GM11168 (cell line): ENCODE data around the gene TLR9.

ENCODE experiments used
- in situ Hi-C: fragments of 300-500 bp; cut with MboI; formaldehyde crosslinking; loops from one replicate; pipeline ENCODE4 v1.12.0; 2022; ENCODE audit warnings: low sequenced_read_pairs; ENCODE audit not compliant: unreplicated experiment

TLR9 gene

DNA sequence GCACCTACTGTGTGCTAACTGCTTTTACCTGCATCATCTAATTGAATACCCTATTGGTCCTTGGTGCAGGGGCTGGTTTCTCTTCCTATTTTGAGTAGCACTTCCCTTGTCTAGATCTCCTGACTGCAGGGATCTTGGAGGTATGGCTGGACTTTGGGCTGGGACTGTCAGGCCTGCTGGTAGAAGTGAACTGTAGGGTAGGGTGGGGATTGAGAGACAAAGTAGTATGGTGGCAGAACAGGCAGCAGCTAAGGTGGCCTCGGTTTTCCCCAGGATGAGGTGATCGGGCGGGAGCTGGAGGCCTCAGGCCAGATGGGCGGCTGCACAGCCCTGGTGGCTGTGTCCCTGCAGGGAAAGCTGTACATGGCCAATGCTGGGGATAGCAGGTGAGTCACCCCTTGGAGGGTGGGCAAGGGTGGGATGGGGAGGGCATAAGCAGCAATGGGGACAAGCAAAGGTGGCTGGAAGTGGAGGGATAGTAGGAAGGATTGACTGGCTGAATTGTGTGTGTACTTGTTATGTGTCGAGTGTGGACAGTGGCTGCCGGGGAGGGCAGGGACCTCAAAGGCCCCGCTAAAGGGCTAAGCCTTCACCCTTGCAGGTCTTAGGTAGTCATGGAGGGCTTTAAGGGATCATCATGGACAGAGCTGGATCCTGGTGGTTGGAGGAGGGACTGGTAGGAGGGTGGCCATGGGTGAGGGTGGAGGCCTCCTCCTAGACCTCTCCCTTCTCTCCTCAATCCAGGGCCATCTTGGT, 22.1 kb upstream of the TLR9 start:
- in situ Hi-C loops: no loop called here

- in situ Hi-C loops: no loop called here
Measured at GRCh38 chr3:52246728-52247408, 21.4 kb upstream of the TLR9 start.

GRCh38 chr3:52246264-52246620, 20.8 kb upstream of the TLR9 start:
- in situ Hi-C loops: no loop called here

DNA sequence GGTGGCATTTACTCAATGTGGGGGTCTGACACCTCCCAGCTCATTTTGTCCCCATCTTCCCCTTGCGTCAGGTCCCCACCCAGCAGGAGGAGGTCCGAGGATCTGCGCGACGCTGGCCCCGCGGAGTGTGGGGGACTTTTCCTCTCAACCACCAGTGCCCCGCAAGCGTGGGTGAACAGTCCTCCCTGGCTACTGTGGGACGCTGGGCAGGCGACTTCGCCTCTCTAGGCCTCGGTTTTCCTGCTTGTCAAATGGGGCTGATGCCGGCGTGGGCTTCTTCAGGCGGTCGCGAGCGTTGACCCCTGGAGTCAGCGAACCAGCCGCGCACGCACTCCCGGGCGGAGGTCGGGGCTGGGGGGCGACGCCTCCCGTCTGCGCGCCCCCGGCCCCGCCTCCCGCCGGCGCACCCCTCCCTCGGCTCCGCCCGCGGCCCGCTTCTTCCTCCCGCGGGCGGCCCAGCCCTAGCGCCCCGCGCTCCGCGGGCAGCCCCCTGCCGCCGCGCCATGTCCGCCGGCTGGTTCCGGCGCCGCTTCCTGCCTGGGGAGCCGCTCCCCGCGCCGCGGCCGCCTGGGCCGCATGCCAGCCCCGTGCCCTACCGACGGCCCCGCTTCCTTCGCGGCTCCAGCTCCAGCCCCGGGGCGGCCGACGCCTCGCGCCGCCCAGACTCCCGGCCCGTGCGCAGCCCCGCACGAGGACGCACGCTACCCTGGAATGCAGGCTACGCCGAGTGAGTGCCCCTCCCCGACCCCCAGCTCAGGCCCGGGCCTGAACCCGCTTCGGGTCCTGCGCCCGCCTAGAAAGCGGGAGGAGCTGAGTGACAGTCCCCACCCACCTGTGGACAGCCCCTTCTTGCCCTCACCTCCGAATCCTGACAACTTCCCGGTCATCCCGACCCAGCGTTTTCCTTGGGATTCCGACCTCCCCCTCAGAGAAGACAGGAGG, 20.1 kb upstream of the TLR9 start, which contains the start of gene PPM1M:
PPM1M (plus strand) TSS at position 438 of the 942 bp plus-strand sequence; CDS start at position 504, 66 bp downstream.
- in situ Hi-C loops: no loop called here

- in situ Hi-C loops: no loop called here
Measured at GRCh38 chr3:52243791-52244628, 18.6 kb upstream of the TLR9 start.

DNA sequence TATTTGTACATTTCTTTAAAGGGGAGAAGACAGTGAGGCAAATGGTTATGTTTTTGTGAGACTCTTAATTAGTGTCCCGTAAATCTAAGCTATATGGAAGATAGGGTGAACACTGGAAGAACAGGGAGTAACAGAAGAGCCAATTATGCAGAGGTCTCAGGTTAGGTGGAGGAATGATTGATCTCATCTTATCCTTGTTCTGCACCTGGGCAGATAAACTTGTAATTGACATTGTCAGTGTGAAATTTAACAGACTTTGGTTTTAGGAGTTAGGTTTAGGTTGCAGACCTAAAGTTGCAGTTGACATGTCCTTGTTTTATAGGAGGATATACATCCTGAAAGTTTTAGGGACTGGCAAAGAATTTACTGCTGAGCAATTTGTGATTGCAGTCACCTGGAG, 16.6 kb upstream of the TLR9 start:
- in situ Hi-C loops: no loop called here

- in situ Hi-C loops: no loop called here
Measured at GRCh38 chr3:52240886-52241370, 15.5 kb upstream of the TLR9 start.

- in situ Hi-C loops: no loop called here
Measured at GRCh38 chr3:52240059-52240885, 14.8 kb upstream of the TLR9 start.

GRCh38 chr3:52238761-52239701, 13.6 kb upstream of the TLR9 start, which contains the start of gene TWF2:
Gene TWF2, minus strand, starts transcription at chr3:52239158. Its CDS starts 142 bp downstream, at chr3:52239016.
- in situ Hi-C loops: loop anchor here (10.0 kb wide), 1 partner anchor 106 kb away; no protein-coding TSS in a partner anchor

GRCh38 chr3:52238193-52238760, 12.8 kb upstream of the TLR9 start:
- in situ Hi-C loops: loop anchor here (10.0 kb wide), 1 partner anchor 107 kb away; no protein-coding TSS in a partner anchor

- in situ Hi-C loops: loop anchor here (10.0 kb wide), 1 partner anchor 107 kb away; no protein-coding TSS in a partner anchor
Measured at GRCh38 chr3:52237657-52238172, 12.3 kb upstream of the TLR9 start.

DNA sequence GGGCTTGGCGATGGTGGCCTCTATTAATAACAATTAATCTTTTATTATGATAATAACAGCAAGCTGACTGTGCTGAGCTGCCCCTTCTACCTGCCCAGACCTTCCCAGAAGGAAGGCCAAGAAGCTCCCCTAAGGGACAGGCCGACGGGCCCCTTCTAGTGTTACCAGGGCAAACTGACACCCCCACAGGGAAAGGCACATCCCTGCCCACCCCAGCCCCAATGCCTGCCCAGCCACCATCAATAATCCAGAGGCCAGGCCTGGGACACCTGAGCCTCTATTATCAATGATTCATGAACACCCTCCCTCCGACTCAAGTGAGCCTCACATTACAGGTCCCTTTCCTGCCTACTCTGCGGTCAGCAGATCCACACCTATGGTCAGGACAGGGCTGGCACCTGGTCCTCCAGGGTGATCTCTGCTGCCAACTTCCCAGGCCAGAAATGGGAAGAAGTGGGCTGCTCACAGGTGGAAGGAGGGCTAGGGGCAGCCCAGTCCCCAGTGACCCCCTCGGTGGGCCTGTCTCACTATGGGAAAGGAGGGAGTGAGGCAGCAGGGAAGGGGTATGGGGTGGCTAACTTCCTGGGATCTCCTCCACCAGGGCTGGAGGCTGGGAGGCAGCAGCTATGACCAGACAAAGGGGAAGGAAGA, 11.7 kb upstream of the TLR9 start:
- in situ Hi-C loops: loop anchor here (10.0 kb wide), 1 partner anchor 108 kb away; no protein-coding TSS in a partner anchor

DNA sequence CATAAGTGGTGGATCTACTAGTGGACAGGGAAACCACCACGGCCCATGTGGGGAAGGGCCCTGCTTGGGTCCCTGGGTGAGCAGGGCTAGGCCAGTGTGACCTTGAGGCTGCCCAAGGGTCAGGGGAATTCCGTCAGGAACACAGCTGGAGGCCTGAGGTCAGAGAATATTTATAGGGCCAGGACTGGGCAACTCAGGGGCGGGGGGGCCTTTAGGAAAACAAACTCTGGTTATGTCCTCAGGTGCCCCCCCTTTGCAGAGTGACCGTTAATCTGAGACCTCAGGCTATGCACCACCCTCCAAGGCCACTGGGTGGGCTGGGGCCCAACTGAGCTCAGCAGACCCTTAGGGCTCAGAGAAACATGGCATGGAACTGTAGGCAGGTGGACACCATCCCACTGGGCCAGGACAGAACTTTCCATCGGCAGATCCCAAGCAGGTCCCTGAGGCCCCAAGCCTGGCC, 11.0 kb upstream of the TLR9 start:
- in situ Hi-C loops: loop anchor here (10.0 kb wide), 1 partner anchor 108 kb away; no protein-coding TSS in a partner anchor

DNA sequence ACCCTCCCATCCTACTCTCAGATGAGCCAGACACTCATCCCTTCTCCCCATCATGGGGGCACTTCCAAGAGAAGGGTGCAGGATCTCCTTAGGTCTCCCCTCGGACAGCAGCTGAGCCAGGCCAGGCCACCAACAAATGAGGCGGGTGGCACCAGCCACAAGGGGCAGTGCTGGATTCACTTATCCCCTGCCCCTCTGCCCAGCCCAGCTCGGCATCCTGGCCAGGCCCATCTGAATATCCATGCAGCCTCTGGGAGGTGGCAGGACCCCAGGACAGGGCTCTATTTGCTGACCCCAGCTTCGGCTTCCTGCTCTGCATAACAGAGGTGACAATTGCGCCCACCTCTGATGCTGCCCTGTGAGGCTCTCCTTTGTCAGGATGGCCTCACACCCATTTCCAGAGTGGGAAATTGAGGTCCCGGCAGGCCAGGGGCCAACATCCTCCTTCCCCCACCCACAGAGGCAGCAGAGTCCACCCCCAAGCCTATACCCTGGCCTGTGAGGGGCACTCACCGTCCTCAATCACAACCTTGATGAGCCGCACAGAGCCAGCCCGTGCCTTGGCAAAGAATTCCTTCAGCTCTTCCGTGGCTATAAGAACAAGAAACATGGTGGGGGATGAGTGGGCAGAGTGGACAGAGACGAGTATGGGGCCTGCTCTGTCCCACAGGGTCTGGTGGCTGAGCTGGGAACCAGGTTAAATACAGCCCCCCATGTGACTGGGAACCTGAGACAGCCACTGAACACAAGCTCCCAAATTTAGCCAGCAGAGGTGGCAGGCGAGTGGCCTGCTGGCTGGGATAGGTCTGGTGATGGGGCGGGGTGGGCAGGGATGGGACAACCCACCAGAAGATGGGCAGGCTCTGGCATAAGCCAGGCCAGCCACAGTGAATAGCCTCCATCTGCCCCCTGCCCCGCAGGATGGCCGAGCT, 9.3 kb upstream of the TLR9 start:
- in situ Hi-C loops: loop anchor here (10.0 kb wide), 1 partner anchor 110 kb away; no protein-coding TSS in a partner anchor

DNA sequence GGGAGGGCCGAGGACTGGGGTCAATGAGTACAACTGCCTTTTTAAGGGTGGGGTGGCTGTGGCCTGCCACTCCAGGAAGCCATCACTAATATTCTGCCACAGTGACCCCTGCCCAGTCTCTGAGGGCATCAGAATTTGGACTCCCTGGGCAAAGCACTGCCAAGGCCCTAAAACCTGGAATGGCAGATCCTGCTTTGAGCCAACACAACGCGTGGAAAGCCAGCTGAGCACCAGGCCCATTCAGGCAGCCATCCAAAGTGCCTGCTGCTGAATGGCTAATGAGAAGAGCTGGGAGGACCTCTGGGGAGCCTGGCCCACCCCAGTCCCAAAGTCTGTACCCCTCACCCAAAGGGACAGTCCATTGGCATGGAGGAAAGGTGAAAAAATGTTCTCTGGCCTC, 8.5 kb upstream of the TLR9 start:
- in situ Hi-C loops: loop anchor here (10.0 kb wide), 1 partner anchor 111 kb away; no protein-coding TSS in a partner anchor
